ENCODE data around the gene IL12A.
A peak's percentile ranks its signal among the peaks of the same experiment; 100 is the strongest.

IL12A gene

DNA sequence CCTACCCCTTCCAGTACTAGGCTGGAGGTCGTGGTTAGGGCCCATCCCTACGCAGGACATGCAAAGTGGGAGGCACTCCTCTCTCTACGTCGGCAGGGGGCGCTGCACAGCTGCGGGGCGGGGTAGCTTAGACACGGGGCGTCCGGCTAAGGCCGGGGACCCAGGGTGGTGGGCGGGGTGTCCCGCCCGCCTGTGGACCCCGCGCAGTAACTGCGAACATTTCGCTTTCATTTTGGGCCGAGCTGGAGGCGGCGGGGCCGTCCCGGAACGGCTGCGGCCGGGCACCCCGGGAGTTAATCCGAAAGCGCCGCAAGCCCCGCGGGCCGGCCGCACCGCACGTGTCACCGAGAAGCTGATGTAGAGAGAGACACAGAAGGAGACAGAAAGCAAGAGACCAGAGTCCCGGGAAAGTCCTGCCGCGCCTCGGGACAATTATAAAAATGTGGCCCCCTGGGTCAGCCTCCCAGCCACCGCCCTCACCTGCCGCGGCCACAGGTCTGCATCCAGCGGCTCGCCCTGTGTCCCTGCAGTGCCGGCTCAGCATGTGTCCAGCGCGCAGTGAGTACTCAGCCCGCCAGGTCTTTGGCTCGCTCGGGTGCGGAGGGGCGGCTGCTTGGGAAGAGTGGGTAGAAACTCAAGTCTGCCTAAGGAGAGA, at the start of gene IL12A:
TSS of gene IL12A (plus strand) at position 219 of the 655 bp plus-strand sequence.
- DNase-seq, result peak; percentile 85

GRCh38 chr3:159941038-159942000, 47.3 kb upstream of the IL12A start:
- DNase-seq, result no peak

- DNase-seq, result no peak
Measured at GRCh38 chr3:159944781-159945180, 43.9 kb upstream of the IL12A start.

- DNase-seq, result no peak
Measured at GRCh38 chr3:159945930-159946329, 42.7 kb upstream of the IL12A start.

- no peak for DNase-seq
Measured at GRCh38 chr3:159947220-159947619, 41.4 kb upstream of the IL12A start.

DNA sequence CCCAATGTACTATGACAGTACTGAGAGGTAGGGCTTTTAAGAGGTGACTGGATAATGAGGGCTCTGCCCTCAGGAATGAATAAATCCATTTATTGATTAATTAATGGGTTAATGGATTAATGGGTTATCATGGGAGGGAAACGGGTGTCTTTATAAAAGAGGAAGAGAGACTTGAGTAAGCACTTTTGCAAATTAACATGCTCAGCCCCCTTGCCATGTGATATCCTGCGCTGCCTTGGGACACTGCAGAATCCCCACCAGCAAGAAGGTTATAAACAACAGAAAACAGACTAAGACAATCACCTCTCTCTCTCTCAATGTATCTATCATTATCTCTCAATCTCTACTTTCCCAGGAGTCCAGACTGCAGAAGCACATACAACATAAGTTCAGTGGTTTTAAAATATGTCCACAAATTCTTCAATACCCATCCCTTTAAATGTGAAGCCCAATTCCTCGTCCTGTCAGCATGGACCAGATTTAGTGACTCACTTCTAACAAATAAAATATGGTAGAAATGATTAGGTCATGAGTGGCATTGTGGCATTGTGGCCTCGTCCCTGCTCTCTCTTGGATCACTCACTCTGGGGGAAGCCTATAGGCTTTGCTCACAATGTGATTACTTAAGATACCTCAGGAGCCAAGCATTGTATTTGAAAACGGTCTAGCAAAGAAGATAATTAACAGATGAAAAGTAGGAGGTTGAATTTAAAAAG, 40.0 kb upstream of the IL12A start:
- DNase-seq, result no peak

DNA sequence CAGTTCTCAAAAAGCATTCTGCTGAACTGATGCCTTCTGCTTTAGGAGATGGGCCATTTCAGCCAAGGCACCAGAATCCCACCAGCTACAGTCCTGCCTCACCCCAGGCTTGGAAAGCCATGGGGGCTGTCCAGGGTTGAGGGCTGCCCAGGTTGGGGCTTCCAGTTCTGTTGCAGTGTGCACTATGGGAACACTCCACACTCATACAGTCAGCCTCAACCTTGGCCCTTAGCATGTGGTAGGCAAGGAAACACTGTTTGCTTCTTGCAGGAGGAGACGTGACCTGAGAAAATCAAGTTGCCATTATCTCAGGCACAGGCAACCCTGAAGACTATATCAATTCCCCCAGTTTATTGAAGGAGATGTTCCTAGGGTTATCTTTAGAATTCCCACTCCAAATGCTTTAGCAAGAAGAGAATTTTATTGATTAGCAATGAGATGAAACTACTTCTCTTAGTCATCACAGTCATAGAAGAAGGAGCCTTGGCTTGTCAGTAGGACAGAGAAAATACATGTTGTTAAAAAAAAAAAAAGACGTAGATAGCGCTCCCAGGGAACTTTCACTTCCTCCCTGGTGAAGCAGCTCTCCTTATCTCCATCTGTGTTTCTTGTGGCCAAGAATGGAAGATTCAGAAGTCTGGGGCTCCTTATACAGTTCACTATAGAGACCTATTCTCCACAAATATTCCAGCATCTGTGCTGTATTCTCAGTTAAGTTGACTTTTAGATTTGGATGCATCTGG, 38.3 kb upstream of the IL12A start:
- DNase-seq, result no peak

DNA sequence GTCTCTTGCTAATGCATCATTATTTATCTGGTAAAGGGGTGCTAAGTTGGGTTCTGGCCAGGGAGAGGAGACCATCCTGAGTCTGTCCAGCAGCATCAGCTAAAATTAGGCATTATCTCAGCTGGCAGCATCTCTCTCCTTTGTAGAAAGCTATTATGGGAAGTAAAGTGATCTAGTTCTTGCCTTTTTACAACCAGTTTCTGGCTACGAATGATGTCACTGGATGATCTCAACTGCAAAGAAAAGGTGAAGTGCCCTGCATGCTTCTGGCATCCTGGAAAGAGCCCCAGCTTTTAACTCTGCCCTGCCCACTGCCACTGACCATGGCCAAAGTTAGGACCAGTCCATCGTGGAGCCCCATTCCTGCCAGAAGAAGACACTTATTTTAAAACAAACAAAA, 37.1 kb upstream of the IL12A start:
- DNase-seq, result no peak

GRCh38 chr3:159953325-159954085, 35.1 kb upstream of the IL12A start:
- no peak for DNase-seq

GRCh38 chr3:159960188-159961148, 28.2 kb upstream of the IL12A start:
- DNase-seq, result no peak

- no peak for DNase-seq
Measured at GRCh38 chr3:159964166-159964973, 24.3 kb upstream of the IL12A start.

GRCh38 chr3:159971311-159971710, 17.3 kb upstream of the IL12A start:
- no peak for DNase-seq

DNA sequence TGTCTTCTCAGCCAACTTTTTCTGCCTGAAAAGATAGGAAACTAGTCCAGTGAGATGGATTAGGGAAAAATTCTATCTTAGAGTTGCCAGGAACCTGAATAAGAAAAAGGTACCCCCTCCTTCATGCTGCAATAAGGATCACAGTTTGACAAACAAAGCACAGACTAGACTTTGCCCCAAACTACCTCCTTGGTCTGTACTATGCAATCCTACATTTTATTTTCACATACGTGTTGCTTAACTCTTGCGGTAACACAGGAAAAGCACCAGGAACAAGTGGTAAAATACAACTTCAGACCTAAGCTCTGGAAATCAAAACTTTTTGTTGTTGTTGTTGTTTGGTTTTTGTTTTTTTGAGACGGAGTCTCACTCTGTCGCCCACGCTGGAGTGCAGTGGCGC, 11.3 kb upstream of the IL12A start:
- DNase-seq, result no peak

GRCh38 chr3:159978353-159978752, 10.3 kb upstream of the IL12A start:
- DNase-seq, result no peak

DNA sequence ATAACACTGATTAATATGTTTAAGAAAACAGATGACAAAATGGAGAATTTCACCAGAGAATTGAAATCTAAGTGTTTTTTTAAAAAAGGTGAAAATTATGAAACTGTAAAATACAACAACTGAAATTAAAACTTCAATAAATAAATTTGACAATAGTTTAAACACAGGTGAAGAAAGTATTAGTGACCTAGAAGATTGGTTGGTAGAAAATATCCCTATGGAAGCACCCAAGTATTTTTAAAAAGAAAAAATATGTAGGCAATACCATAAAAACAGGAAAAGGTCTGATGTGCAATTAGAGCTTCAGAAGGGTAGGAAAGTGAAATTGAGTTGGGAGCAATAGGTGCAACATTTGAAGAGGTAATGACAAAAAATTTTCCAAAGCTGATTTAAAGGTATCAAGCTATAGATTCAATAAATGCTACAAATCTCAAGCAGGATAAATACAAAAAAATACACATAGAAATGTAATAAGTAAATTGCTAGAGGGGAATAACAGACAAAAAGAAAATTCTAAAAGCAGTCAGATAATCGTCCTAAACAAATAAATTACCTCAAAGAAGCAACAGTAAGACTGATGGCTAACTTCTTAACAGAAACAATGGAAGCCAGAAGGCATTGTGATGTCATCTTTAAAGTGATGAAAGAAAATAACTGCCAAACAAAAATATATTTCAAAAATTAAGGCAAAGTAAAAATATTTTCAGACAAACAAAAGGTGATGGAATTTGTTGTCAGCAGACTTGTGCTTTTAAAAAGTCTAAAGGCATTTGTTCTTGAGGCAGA, 9.5 kb upstream of the IL12A start:
- no peak for DNase-seq

DNA sequence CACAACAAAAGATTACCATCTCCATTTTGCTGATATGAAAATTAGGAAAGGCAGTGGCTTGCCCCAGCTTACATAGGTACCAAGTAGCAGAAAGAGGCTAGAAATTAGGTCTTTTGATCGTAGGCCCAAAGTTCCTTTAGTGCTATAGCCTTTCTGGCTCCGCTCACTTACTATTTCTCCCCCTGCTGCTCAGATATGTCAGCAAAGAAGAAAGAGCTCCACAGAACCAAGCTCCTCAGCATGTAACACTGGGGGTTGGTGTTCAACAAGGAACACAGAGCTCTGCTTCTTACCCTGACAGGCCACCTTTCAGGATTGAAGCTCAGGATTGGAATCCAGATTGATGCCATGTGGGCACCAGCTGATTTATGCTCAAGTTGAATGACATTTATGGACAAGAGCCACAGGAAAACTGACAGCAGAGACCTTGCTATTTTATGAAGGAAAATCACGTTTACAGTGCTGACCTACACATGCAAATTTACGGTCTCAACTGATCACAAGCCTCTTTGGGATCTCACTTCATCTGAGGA, 6.1 kb upstream of the IL12A start:
- no peak for DNase-seq

DNA sequence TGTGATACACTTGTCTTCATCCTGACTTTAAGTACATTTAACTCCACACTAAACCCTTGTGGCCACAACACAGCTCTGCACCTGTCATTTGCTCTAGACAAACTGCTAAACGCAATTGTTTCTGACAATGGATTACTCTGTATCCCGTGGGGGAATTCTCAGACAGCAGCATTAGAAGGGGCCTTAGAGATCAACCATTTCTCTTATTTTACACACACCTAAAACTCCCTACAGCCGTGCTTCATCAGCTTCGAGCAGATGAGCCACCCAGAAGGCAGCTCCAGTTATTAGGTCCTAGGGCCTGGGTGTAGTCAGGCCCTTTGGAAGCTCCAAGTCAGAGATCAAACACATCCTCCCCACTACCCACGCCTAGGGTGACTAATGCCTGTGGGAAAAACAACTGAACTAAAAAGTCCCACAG, 1.3 kb upstream of the IL12A start:
- no peak for DNase-seq

DNA sequence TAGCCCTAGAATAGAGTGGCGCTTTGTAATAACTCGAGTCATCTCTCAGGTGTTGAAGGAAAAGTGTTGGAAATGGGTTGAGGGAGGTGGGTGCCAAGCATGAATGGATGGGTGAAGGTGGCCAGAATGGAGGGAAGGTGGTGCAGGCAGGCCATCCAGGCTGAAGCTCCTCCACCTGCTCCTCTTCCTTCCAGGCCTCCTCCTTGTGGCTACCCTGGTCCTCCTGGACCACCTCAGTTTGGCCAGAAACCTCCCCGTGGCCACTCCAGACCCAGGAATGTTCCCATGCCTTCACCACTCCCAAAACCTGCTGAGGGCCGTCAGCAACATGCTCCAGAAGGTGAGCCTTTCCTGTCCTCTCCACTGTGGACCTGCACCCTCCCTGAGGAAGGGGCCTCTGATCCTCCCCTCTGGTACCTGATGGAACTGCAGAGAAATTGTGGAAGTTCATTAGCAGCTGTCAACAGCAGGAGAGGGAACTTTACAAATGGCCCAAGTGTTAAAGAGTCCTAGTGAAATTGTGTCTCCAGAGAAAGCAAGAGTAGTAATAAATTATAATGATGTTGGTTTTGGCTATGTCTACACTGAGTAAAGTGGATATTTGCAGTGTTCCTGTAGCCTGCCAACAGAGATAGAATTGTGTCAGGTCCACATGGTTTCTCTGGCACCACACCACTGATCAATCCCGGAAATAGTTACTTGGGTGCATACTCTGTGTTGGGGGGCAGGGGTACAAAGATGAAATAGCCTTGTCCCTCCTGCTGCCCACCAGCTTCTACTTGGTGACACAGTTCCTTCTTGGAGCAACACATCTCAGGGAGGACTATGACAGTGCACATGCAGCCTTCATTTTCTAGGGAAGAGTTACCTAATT, 1.6 kb downstream of the IL12A start:
- no peak for DNase-seq

Measured in CD4-positive, alpha-beta T cell treated with Interleukin-12 subunit alpha and Interleukin-12 subunit beta, for 1 hour (primary cell).